H1 (cell line): ENCODE data around the gene PRPF38A. TPM values are rescaled to one million over a fixed set of nuclear protein-coding genes. Genes with fewer than 3 reads are reported as not detected.

ENCODE experiments used
- CTCF ChIA-PET: fragments of 300-600 bp; sonication (Branson Sonifier 250); formaldehyde crosslinking; loops from one replicate; lab custom pipeline; 2021; ENCODE audit not compliant: partially characterized antibody; lab: Charles Lee
- POLR2A ChIA-PET: fragments of 300-600 bp; sonication (Branson Sonifier 250); formaldehyde crosslinking; loops from one replicate; lab custom pipeline; 2021; ENCODE audit warnings: inconsistent platforms; ENCODE audit not compliant: partially characterized antibody; lab: Charles Lee
- DNase-seq, 2 experiments: peaks; one replicate each; pipeline versions ENCODE4 v3.0.0 to v3.0.0-alpha.2; 2010 to 2022; ENCODE audit warnings: low spot score in 2 of 2, low read depth in 1 of 2, mixed read lengths in 1 of 2
- FAIRE-seq: peaks from 2 replicates; lab custom pipeline; 2011; peaks lifted over from hg19 to GRCh38; lab: Jason Lieb, UNC
- H2AFZ ChIP-seq: 2 replicates; pipeline ENCODE4 v1.8.1; 2012; ENCODE audit warnings: low read length, inconsistent platforms
- H2AK5ac ChIP-seq: 2 replicates; pipeline ENCODE4 v1.6.1; 2013; ENCODE audit warnings: low read depth, low read length
- H2BK120ac ChIP-seq: replicated peaks from 2 replicates; pipeline ENCODE3; 2013; ENCODE audit warnings: low read depth, low read length, inconsistent platforms
- H2BK12ac ChIP-seq: 2 replicates; pipeline ENCODE4 v1.6.1; 2013; ENCODE audit warnings: low read depth, low read length
- H2BK15ac ChIP-seq: 2 replicates; pipeline ENCODE4 v1.6.1; 2013; ENCODE audit warnings: low read length
- H2BK20ac ChIP-seq: 2 replicates; pipeline ENCODE4 v1.6.1; 2013; ENCODE audit warnings: low read length
- H2BK5ac ChIP-seq: 2 replicates; pipeline ENCODE4 v1.6.1; 2013; ENCODE audit warnings: low read depth, low read length
- H3K14ac ChIP-seq: 2 replicates; pipeline ENCODE4 v1.6.1; 2013; ENCODE audit warnings: inconsistent platforms; ENCODE audit not compliant: insufficient read length
- H3K18ac ChIP-seq: 2 replicates; pipeline ENCODE4 v1.6.1; 2013; ENCODE audit warnings: low read length; ENCODE audit errors: extremely low read depth
- H3K23ac ChIP-seq: 2 replicates; pipeline ENCODE4 v1.6.1; 2013; ENCODE audit warnings: inconsistent platforms; ENCODE audit not compliant: insufficient read length
- H3K23me2 ChIP-seq: 2 replicates; pipeline ENCODE4 v1.6.1; 2013; ENCODE audit warnings: low read depth, low read length
- H3K27ac ChIP-seq: 2 replicates; pipeline ENCODE4 v1.6.1; 2011; ENCODE audit warnings: low read depth, low read length, inconsistent platforms
- H3K27me3 ChIP-seq, 4 experiments: replicated peaks in 1 of 4; 1 replicate in 1 of 4; 2 replicates in 3 of 4; pipeline versions ENCODE4 v1.6.1 to v1.8.1; 2011 to 2013; ENCODE audit warnings: low read length in 3 of 4, mild to moderate bottlenecking in 3 of 4, inconsistent platforms in 2 of 4, mixed read lengths in 2 of 4, moderate library complexity in 1 of 4; ENCODE audit not compliant: control insufficient read depth in 3 of 4, insufficient read depth in 3 of 4; ENCODE audit errors: extremely low read depth in 1 of 4
- H3K36me3 ChIP-seq, 4 experiments: 2 replicates each; pipeline versions ENCODE4 v1.6.1 to v1.8.1; 2011 to 2013; ENCODE audit warnings: mild to moderate bottlenecking in 4 of 4, low read length in 3 of 4, moderate library complexity in 2 of 4, control low read depth in 1 of 4, inconsistent platforms in 1 of 4; ENCODE audit not compliant: insufficient read depth in 4 of 4, control insufficient read depth in 2 of 4
- H3K4ac ChIP-seq: replicated peaks from 2 replicates; pipeline ENCODE3; 2013; ENCODE audit warnings: low read length, low read depth, mixed read lengths, inconsistent platforms; ENCODE audit not compliant: insufficient read length
- H3K4me1 ChIP-seq, 4 experiments: replicated peaks in 1 of 4; 1 replicate in 1 of 4; 2 replicates in 3 of 4; pipeline versions ENCODE4 v1.6.1 to v1.8.1; 2011 to 2013; ENCODE audit warnings: low read length in 3 of 4, inconsistent platforms in 2 of 4, mixed read lengths in 1 of 4; ENCODE audit not compliant: insufficient read depth in 4 of 4, control insufficient read depth in 3 of 4
- H3K4me2 ChIP-seq, 2 experiments: 2 replicates each; pipeline versions ENCODE4 v1.6.1 to v1.8.1; 2011 to 2013; ENCODE audit warnings: low read depth in 2 of 2, low read length in 2 of 2, control low read depth in 1 of 2, inconsistent platforms in 1 of 2, mild to moderate bottlenecking in 1 of 2; ENCODE audit not compliant: insufficient read depth in 1 of 2
- H3K4me3 ChIP-seq, 4 experiments: fragments of 200-600, 300-600 bp in 1 of 4; sonication (generic), shearing (Covaris generic), sonication (Bioruptor Twin) in 1 of 4; 2 replicates each; pipeline versions ENCODE4 v1.5.1 to v1.8.1; 2011 to 2016; ENCODE audit warnings: low read length in 4 of 4, low read depth in 3 of 4, control low read depth in 2 of 4, inconsistent platforms in 2 of 4, mild to moderate bottlenecking in 2 of 4, mixed read lengths in 1 of 4, moderate library complexity in 1 of 4; ENCODE audit not compliant: insufficient read depth in 2 of 4; ENCODE audit errors: extremely low read depth in 1 of 4
- H3K56ac ChIP-seq: replicated peaks from 2 replicates; pipeline ENCODE3; 2013; ENCODE audit warnings: low read depth, mild to moderate bottlenecking, mixed read lengths, low read length, inconsistent platforms; ENCODE audit not compliant: insufficient read length
- H3K79me1 ChIP-seq: 2 replicates; pipeline ENCODE4 v1.6.1; 2013; ENCODE audit warnings: low read depth, low read length, control low read depth
- H3K79me2 ChIP-seq, 2 experiments: 2 replicates each; pipeline versions ENCODE4 v1.6.1 to v1.8.1; 2012 to 2013; ENCODE audit warnings: low read length in 2 of 2, mild to moderate bottlenecking in 2 of 2, inconsistent platforms in 1 of 2; ENCODE audit not compliant: insufficient read depth in 2 of 2, control insufficient read depth in 1 of 2
- H3K9ac ChIP-seq, 4 experiments: replicated peaks in 1 of 4; 1 replicate in 1 of 4; 2 replicates in 3 of 4; pipeline versions ENCODE4 v1.6.1 to v1.8.1; 2011 to 2013; ENCODE audit warnings: low read depth in 3 of 4, low read length in 3 of 4, control low read depth in 2 of 4, mild to moderate bottlenecking in 2 of 4, moderate library complexity in 2 of 4, inconsistent platforms in 1 of 4; ENCODE audit errors: extremely low read depth in 1 of 4
- H3K9me3 ChIP-seq, 2 experiments: 2 replicates each; pipeline versions ENCODE4 v1.6.1 to v1.8.1; 2012 to 2013; ENCODE audit warnings: mild to moderate bottlenecking in 2 of 2, moderate library complexity in 2 of 2, control low read depth in 1 of 2, inconsistent platforms in 1 of 2, low read depth in 1 of 2, low read length in 1 of 2, mixed read lengths in 1 of 2; ENCODE audit not compliant: insufficient read depth in 2 of 2
- H4K20me1 ChIP-seq, 2 experiments: replicated peaks in 1 of 2; 2 replicates each; pipeline versions ENCODE3 to v1.8.1; 2011 to 2013; ENCODE audit warnings: inconsistent platforms in 2 of 2, low read length in 2 of 2, mild to moderate bottlenecking in 1 of 2; ENCODE audit not compliant: insufficient read depth in 2 of 2, control insufficient read depth in 1 of 2
- H4K5ac ChIP-seq: 2 replicates; pipeline ENCODE4 v1.6.1; 2013; ENCODE audit warnings: low read length, low read depth, mixed read lengths, inconsistent platforms; ENCODE audit not compliant: insufficient read length
- H4K8ac ChIP-seq: 2 replicates; pipeline ENCODE4 v1.8.0; 2013; ENCODE audit warnings: mild to moderate bottlenecking, moderate library complexity, low read length, inconsistent platforms; ENCODE audit not compliant: insufficient read depth; ENCODE audit errors: extremely low read depth
- H4K91ac ChIP-seq: replicated peaks from 2 replicates; pipeline ENCODE3; 2013; ENCODE audit warnings: low read length, mixed read lengths, inconsistent platforms; ENCODE audit not compliant: insufficient read length
- CEBPB ChIP-seq: IDR thresholded peaks from 2 replicates; pipeline ENCODE4 v1.6.1; 2012; ENCODE audit warnings: low read depth, low read length
- CHD1 ChIP-seq: IDR thresholded peaks from 2 replicates; pipeline ENCODE4 v1.6.1; 2012; ENCODE audit warnings: low read depth, low read length, improper control_type of control experiment
- EGR1 ChIP-seq: IDR thresholded peaks from 2 replicates; pipeline ENCODE4 v1.6.1; 2011; ENCODE audit warnings: low read depth, low read length, borderline replicate concordance
- POLR2A ChIP-seq, 2 experiments: IDR thresholded peaks; 1 replicate in 1 of 2; 2 replicates in 1 of 2; pipeline ENCODE4 v1.6.1; 2011; ENCODE audit warnings: low read depth in 2 of 2, low read length in 2 of 2, mild to moderate bottlenecking in 2 of 2; ENCODE audit errors: control extremely low read depth in 1 of 2
- RFX5 ChIP-seq: IDR thresholded peaks from 2 replicates; pipeline ENCODE4 v1.6.1; 2011; ENCODE audit warnings: low read depth, low read length, improper control_type of control experiment, borderline replicate concordance
- WGBS, 2 experiments: shearing (Covaris generic) in 1 of 2; methylation state at CpG; one replicate each; pipeline versions ENCODE4 v1.1.6 to v1.1.7; 2013 to 2015; ENCODE audit warnings: low lambda C conversion rate in 2 of 2, mixed read lengths in 2 of 2, inconsistent platforms in 1 of 2, low coverage in 1 of 2, missing lambda C conversion rate in 1 of 2; ENCODE audit not compliant: insufficient replicate concordance in 2 of 2, insufficient coverage in 1 of 2, insufficient read length in 1 of 2; ENCODE audit errors: extremely low coverage in 1 of 2, missing lambda C conversion rate in 1 of 2; 5-methylcytosine and 5-hydroxymethylcytosine counted together
- polyA plus RNA-seq, 7 experiments: library from polyadenylated mRNA; depleted of rRNA in 3 of 7; stranded (reverse) in 5 of 7; unstranded in 2 of 7; fragments of >200 nt in 5 of 7; fragments of 200-250 nt in 2 of 7; gene quantifications; 1 replicate in 5 of 7; 2 replicates in 1 of 7; 4 replicates in 1 of 7; pipeline versions ENCODE4 v1.2.1 to v1.2.3, GENCODE V29; 2011 to 2013; ENCODE audit warnings: missing spikeins in 2 of 7, mixed read lengths in 2 of 7
- total RNA-seq: library from RNA; stranded (reverse); fragmentation: NEBNext Ultra II Directional; extraction: Animal tissue kit (Norgen Biotek cat#: 25700); gene quantifications from 2 replicates; pipeline ENCODE4 v1.2.1, GENCODE V29; 2021

The PRPF38A gene
- total and polyA plus RNA-seq, 2 of the 8 experiments (the other 6 are each of a cell fraction or from before 2014, with no cell fraction given), result 25.6 to 76.2 TPM

- H3K23me2 ChIP-seq, result no peaks in the 10 kb centered on the region
- no peak overlapping the region for H3K27ac ChIP-seq
- H2BK5ac ChIP-seq, result no peak overlapping the region
- no peaks in the 10 kb centered on the region for H3K4me1 ChIP-seq
- H2BK20ac ChIP-seq, result no peak overlapping the region
- peaks cover 0 to 6% of the 10 kb centered on the region in 2 experiments for H4K20me1 ChIP-seq
- no peaks in the 10 kb centered on the region for H3K27me3 ChIP-seq
- no peak overlapping the region for H3K18ac ChIP-seq
- no peak overlapping the region for H4K8ac ChIP-seq
- H3K9ac ChIP-seq, result no peak overlapping the region
- H3K14ac ChIP-seq, result no peak overlapping the region
- DNase-seq, result no peak
- TF ChIP-seq CEBPB (no peak), CHD1 (no peak), EGR1 (no peak), POLR2A (IDR thresholded peaks at IDR 0.05; ENCODE audit: control extremely low read depth in 1 of 2, low read depth in 2 of 2, low read length in 2 of 2) (no peak), RFX5 (no peak)
- H3K9me3 ChIP-seq, result no peaks in the 10 kb centered on the region
- H3K56ac ChIP-seq, result no peak overlapping the region
- POLR2A ChIA-PET, result no interaction called here
- no peak for FAIRE-seq
- H3K4me2 ChIP-seq, result no peak overlapping the region
- H2AK5ac ChIP-seq, result no peak overlapping the region
- 0 out of 4 replicates have a peak, but pooled peaks cover 0 to 4% of the 10 kb centered on the region in 2 experiments for H3K79me2 ChIP-seq
- no peak overlapping the region for H2BK15ac ChIP-seq
- CTCF ChIA-PET, result no interaction called here
- no peaks in the 10 kb centered on the region; the same call in 1 of the 2 replicates for H3K79me1 ChIP-seq
- H3K23ac ChIP-seq, result no peak overlapping the region
- H2AFZ ChIP-seq, result no peak overlapping the region
- H3K4me3 ChIP-seq, result no peak overlapping the region
- 90% methylated on average over 3 of the region's 3 CpGs; no CpG with 5 or more reads in 1 of the 2 experiments for WGBS, 2 experiments
- no peak overlapping the region for H3K4ac ChIP-seq
- no peak overlapping the region for H4K5ac ChIP-seq
- peaks cover 59 to 95% (median 87%) of the 10 kb centered on the region in 4 experiments for H3K36me3 ChIP-seq
- no peak overlapping the region for H2BK12ac ChIP-seq
- no peak overlapping the region for H2BK120ac ChIP-seq
- no peak overlapping the region for H4K91ac ChIP-seq
Measured at GRCh38 chr1:52385376-52385775, 19.0 kb upstream of the PRPF38A start.
